Measurements from ENCODE around the gene ANKRD37. TPM values are rescaled to one million over a fixed set of nuclear protein-coding genes. Genes with fewer than 3 reads are reported as not detected.

Gene ANKRD37
- total RNA-seq, 1 donor from 2014 or later: 6.1 TPM

GRCh38 chr4:185383451-185383850 lies 13.2 kb upstream of the ANKRD37 start:
- H3K9me3 Mint-ChIP-seq (ENCODE audit: unreplicated experiment): peaks cover 3% of the 10 kb centered on the region
- no peak overlapping the region for H3K4me3 Mint-ChIP-seq (ENCODE audit: unreplicated experiment)
- no peak for DNase-seq (ENCODE audit: low read depth)

DNA sequence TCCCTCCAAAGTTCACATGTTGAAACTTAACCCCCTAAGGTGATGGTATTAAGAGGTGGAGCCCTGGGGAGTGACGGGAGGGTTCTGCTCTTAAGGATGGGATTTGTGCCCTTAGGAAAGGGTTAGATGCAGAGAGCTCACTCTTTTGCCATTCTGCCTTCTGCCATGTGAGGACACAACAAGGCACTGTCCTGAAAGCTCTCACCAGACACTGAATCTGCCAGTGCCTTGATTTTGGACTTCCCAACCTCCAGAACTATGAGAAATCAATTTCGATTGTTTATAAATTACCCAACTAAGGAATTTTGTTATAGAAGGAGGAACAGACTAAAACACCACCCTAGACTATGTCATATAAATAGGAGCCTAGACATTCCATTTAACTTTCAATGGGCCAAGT lies 12.6 kb upstream of the ANKRD37 start:
- H3K9me3 Mint-ChIP-seq (ENCODE audit: unreplicated experiment): peaks cover 3% of the 10 kb centered on the region
- Histone ChIP-seq H3K9me3 (ENCODE audit: insufficient read depth, low read depth, low read length) (no peaks in the 10 kb centered on the region), H3K4me1 (ENCODE audit: insufficient read depth, low read length) (no peaks in the 10 kb centered on the region), H3K27me3 (ENCODE audit: insufficient read depth, low read length) (no peaks in the 10 kb centered on the region), H4K20me1 (ENCODE audit: insufficient read depth, low read length) (no peaks in the 10 kb centered on the region), H3K4me2 (ENCODE audit: low read length) (no peak overlapping the region), H3K4me3 (ENCODE audit: insufficient read depth, low read depth, low read length) (no peak overlapping the region), H3K27ac (ENCODE audit: low read depth, low read length) (no peak overlapping the region), H3K79me2 (ENCODE audit: insufficient read depth, low read length) (no peaks in the 10 kb centered on the region), H3K9ac (ENCODE audit: low read length) (no peak overlapping the region), H3K36me3 (ENCODE audit: insufficient read depth, low read length) (no peaks in the 10 kb centered on the region), H2AFZ (ENCODE audit: low read depth, low read length) (no peak overlapping the region)
- peaks cover 3% of the 10 kb centered on the region for H3K4me1 Mint-ChIP-seq (ENCODE audit: low read depth, unreplicated experiment)
- FAIRE-seq: no peak
- no peak for DNase-seq (ENCODE audit: low read depth)
- peaks cover 16% of the 10 kb centered on the region for H3K36me3 Mint-ChIP-seq (ENCODE audit: low read depth, unreplicated experiment)
- H3K4me3 Mint-ChIP-seq (ENCODE audit: unreplicated experiment): no peak overlapping the region
- no peaks in the 10 kb centered on the region for H3K27me3 Mint-ChIP-seq (ENCODE audit: low read depth, unreplicated experiment)
- TF ChIP-seq, protein P1, sequence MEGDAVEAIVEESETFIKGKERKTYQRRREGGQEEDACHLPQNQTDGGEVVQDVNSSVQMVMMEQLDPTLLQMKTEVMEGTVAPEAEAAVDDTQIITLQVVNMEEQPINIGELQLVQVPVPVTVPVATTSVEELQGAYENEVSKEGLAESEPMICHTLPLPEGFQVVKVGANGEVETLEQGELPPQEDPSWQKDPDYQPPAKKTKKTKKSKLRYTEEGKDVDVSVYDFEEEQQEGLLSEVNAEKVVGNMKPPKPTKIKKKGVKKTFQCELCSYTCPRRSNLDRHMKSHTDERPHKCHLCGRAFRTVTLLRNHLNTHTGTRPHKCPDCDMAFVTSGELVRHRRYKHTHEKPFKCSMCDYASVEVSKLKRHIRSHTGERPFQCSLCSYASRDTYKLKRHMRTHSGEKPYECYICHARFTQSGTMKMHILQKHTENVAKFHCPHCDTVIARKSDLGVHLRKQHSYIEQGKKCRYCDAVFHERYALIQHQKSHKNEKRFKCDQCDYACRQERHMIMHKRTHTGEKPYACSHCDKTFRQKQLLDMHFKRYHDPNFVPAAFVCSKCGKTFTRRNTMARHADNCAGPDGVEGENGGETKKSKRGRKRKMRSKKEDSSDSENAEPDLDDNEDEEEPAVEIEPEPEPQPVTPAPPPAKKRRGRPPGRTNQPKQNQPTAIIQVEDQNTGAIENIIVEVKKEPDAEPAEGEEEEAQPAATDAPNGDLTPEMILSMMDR (IDR thresholded peaks at IDR 0.05; ENCODE audit: insufficient read depth, low read depth, low read length): no peak
- no peak for TF ChIP-seq EZH2 (IDR thresholded peaks at IDR 0.05; ENCODE audit: insufficient read depth, low read length)
- no peak overlapping the region for H3K27ac Mint-ChIP-seq (ENCODE audit: unreplicated experiment)

More at GRCh38 chr4:185383451-185383850, 13.2 kb upstream of the ANKRD37 start:
- peaks cover 3% of the 10 kb centered on the region for H3K4me1 Mint-ChIP-seq (ENCODE audit: low read depth, unreplicated experiment)
- FAIRE-seq: no peak
- H3K27me3 Mint-ChIP-seq (ENCODE audit: low read depth, unreplicated experiment): no peaks in the 10 kb centered on the region
- no peak overlapping the region for H2AFZ ChIP-seq (ENCODE audit: low read depth, low read length)
- no peaks in the 10 kb centered on the region for H3K79me2 ChIP-seq (ENCODE audit: insufficient read depth, low read length)
- H3K36me3 Mint-ChIP-seq (ENCODE audit: low read depth, unreplicated experiment): peaks cover 19% of the 10 kb centered on the region
- no peak overlapping the region for H3K27ac Mint-ChIP-seq (ENCODE audit: unreplicated experiment)
- H3K4me2 ChIP-seq (ENCODE audit: low read length): no peak overlapping the region
- no peaks in the 10 kb centered on the region for H4K20me1 ChIP-seq (ENCODE audit: insufficient read depth, low read length)
- H3K27ac ChIP-seq (ENCODE audit: low read depth, low read length): no peak overlapping the region
- no peak overlapping the region for H3K4me3 ChIP-seq (ENCODE audit: insufficient read depth, low read depth, low read length)
- H3K36me3 ChIP-seq (ENCODE audit: insufficient read depth, low read length): no peaks in the 10 kb centered on the region
- no peaks in the 10 kb centered on the region for H3K4me1 ChIP-seq (ENCODE audit: insufficient read depth, low read length)
- no peak overlapping the region for H3K9ac ChIP-seq (ENCODE audit: low read length)
- no peaks in the 10 kb centered on the region for H3K27me3 ChIP-seq (ENCODE audit: insufficient read depth, low read length)
- H3K9me3 ChIP-seq (ENCODE audit: insufficient read depth, low read depth, low read length): no peaks in the 10 kb centered on the region
- TF ChIP-seq EZH2 (IDR thresholded peaks at IDR 0.05; ENCODE audit: insufficient read depth, low read length): no peak
- TF ChIP-seq, protein P1 (IDR thresholded peaks at IDR 0.05; ENCODE audit: insufficient read depth, low read depth, low read length): no peak

- Mint-ChIP-seq H3K4me1 (ENCODE audit: low read depth, unreplicated experiment) (peaks cover 3% of the 10 kb centered on the region), H3K27ac (ENCODE audit: unreplicated experiment) (no peak overlapping the region), H3K27me3 (ENCODE audit: low read depth, unreplicated experiment) (no peaks in the 10 kb centered on the region), H3K36me3 (ENCODE audit: low read depth, unreplicated experiment) (peaks cover 16% of the 10 kb centered on the region), H3K4me3 (ENCODE audit: unreplicated experiment) (no peak overlapping the region), H3K9me3 (ENCODE audit: unreplicated experiment) (peaks cover 3% of the 10 kb centered on the region)
- Histone ChIP-seq H3K27me3 (ENCODE audit: insufficient read depth, low read length) (no peaks in the 10 kb centered on the region), H3K9ac (ENCODE audit: low read length) (no peak overlapping the region), H2AFZ (ENCODE audit: low read depth, low read length) (no peak overlapping the region), H3K4me2 (ENCODE audit: low read length) (no peak overlapping the region), H3K27ac (ENCODE audit: low read depth, low read length) (no peak overlapping the region), H3K36me3 (ENCODE audit: insufficient read depth, low read length) (no peaks in the 10 kb centered on the region), H4K20me1 (ENCODE audit: insufficient read depth, low read length) (no peaks in the 10 kb centered on the region), H3K79me2 (ENCODE audit: insufficient read depth, low read length) (no peaks in the 10 kb centered on the region), H3K4me1 (ENCODE audit: insufficient read depth, low read length) (no peaks in the 10 kb centered on the region), H3K4me3 (ENCODE audit: insufficient read depth, low read depth, low read length) (no peak overlapping the region), H3K9me3 (ENCODE audit: insufficient read depth, low read depth, low read length) (no peaks in the 10 kb centered on the region)
- no peak for TF ChIP-seq EZH2 (IDR thresholded peaks at IDR 0.05; ENCODE audit: insufficient read depth, low read length)
- TF ChIP-seq, protein P1 (IDR thresholded peaks at IDR 0.05; ENCODE audit: insufficient read depth, low read depth, low read length): no peak
- DNase-seq (ENCODE audit: low read depth) (no peak), FAIRE-seq (no peak)
Measured at GRCh38 chr4:185384930-185385331, 11.7 kb upstream of the ANKRD37 start.
